SU-DHL-6 (cell line): ENCODE data around the gene ZNF438.

ENCODE experiments used
- CTCF ChIP-seq: fragments of 200-600 bp; sonication (generic); IDR thresholded peaks from one replicate; pipeline ENCODE4 v1.5.1; 2017; ENCODE audit warnings: antibody characterized with exemption, mild to moderate bottlenecking, low read length, moderate library complexity; ENCODE audit not compliant: insufficient read depth, poor library complexity, severe bottlenecking
- EZH2phosphoT487 ChIP-seq: fragments of 200-600 bp; sonication (generic), shearing (Covaris generic); conservative IDR thresholded peaks from 2 replicates; pipeline ENCODE4 v1.6.1; 2018; ENCODE audit warnings: mild to moderate bottlenecking, antibody characterized with exemption, low read length, moderate library complexity, mixed read lengths

DNA sequence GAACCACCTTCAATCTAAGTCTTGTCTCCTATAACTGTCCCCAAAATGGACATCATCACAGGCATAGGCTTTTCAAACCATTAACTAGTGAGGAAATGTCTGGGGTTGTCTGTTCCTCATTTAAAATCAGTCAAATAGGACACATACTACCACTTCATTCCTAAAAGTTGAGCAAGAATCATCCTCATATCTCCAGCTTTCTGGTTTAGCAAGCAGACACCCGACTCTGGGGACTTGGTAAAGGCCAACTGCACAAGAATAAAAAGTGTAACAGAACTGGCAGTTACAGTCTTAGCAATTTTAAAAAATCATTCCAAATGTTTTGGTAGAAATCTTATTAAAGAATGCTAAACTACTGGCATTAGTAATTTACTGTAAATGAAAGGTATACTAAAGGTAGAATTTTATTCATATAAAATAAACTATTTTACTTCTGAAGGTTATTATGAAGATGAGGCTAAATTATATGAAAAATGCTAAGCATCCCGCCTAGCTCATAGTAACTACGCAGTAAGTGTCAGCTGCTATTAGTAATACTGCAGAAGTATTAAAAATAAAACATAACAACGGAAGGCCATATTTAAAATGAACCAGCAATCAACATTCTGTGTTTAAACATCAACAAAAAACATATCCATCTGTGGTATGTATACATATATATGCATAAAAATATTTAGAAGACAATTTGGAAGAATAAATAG is 60.8 kb downstream of the ZNF438 start:
- TF ChIP-seq CTCF (no peak), EZH2phosphoT487 (no peak)
